Hepatocyte (in vitro differentiated cells): ENCODE results near the gene SFXN5.

Experiments used
- CTCF ChIP-seq: fragments of 200-600 bp; sonication (generic); IDR thresholded peaks from 2 replicates; pipeline ENCODE4 v1.5.1; 2016; ENCODE audit warnings: antibody characterized with exemption, mild to moderate bottlenecking; ENCODE audit not compliant: poor library complexity
- EZH2 ChIP-seq: fragments of 200-600 bp; sonication (generic); IDR thresholded peaks from 2 replicates; pipeline ENCODE4 v1.6.1; 2016; ENCODE audit warnings: antibody characterized with exemption, mild to moderate bottlenecking, borderline replicate concordance
- EZH2phosphoT487 ChIP-seq: fragments of 200-600 bp; sonication (generic); IDR thresholded peaks from one replicate; pipeline ENCODE4 v1.6.1; 2018; ENCODE audit warnings: antibody characterized with exemption, mild to moderate bottlenecking, low read depth, moderate library complexity; ENCODE audit not compliant: unreplicated experiment, severe bottlenecking

GRCh38 chr2:72974436-72974754, 97.1 kb downstream of the SFXN5 start:
- no peak for TF ChIP-seq CTCF
- TF ChIP-seq EZH2 = no peak
- TF ChIP-seq EZH2phosphoT487 = no peak
